GM12878 (cell line): ENCODE data around the gene ANKMY1. TPM values are rescaled to one million over a fixed set of nuclear protein-coding genes. Genes with fewer than 3 reads are reported as not detected.
A peak's percentile ranks its signal among the peaks of the same experiment; 100 is the strongest.

Experiments
- ATAC-seq: fragments of 200-7000 bp; cut with Tn5 transposase; 3 replicates; pipeline ENCODE4 v1.9.1; 2020; ENCODE audit warnings: mild to moderate bottlenecking, moderate library complexity
- BruUV-seq: library from RNA; stranded (reverse); fragments of 400-500 nt; replicated peaks from 2 replicates; lab custom pipeline; 2021; lab: Mats Ljungman, UMichigan
- CTCF ChIA-PET: fragments of 300-600 bp; sonication (Branson Sonifier 250); formaldehyde crosslinking; extraction: SDS; loops from one replicate; lab custom pipeline; 2021; ENCODE audit warnings: inconsistent platforms; lab: Yijun Ruan, JAX
- POLR2A ChIA-PET: fragments of 350-600 bp; formaldehyde crosslinking; extraction: SDS; loops from one replicate; lab custom pipeline; 2021; ENCODE audit warnings: inconsistent platforms; lab: Charles Lee
- RAD21 ChIA-PET: fragments of 300-600 bp; sonication (Branson Sonifier 250); formaldehyde crosslinking; loops from one replicate; lab custom pipeline; 2023; ENCODE audit warnings: antibody characterized with exemption; ENCODE audit not compliant: unreplicated experiment; lab: Charles Lee
- SMC1A ChIA-PET: fragments of 300-600 bp; sonication (Branson Sonifier 250); formaldehyde crosslinking; loops from one replicate; lab custom pipeline; 2023; ENCODE audit not compliant: unreplicated experiment, uncharacterized antibody; lab: Charles Lee
- DNase-seq: peaks from one replicate; pipeline ENCODE4 v3.0.0-alpha.2; 2011; ENCODE audit warnings: low read depth, low spot score
- FAIRE-seq: peaks from 3 replicates; lab custom pipeline; 2011; peaks lifted over from hg19 to GRCh38; lab: Jason Lieb, UNC
- H2AFZ ChIP-seq: 2 replicates; pipeline ENCODE4 v1.6.0; 2011; ENCODE audit warnings: low read depth, low read length, control low read depth; ENCODE audit not compliant: control insufficient read depth
- H3K27ac ChIP-seq: 2 replicates; pipeline ENCODE4 v1.5.1; 2011; ENCODE audit warnings: control low read depth; ENCODE audit not compliant: control insufficient read depth, insufficient read depth
- H3K27me3 ChIP-seq, 2 experiments: replicated peaks in 1 of 2; 2 replicates each; pipeline versions ENCODE4 v1.6.0 to v1.6.1; 2011; ENCODE audit warnings: low read length in 1 of 2; ENCODE audit not compliant: control insufficient read depth in 2 of 2, insufficient read depth in 2 of 2
- H3K36me3 ChIP-seq, 2 experiments: 2 replicates each; pipeline ENCODE4 v1.5.1; 2011; ENCODE audit warnings: low read length in 1 of 2; ENCODE audit not compliant: control insufficient read depth in 2 of 2, insufficient read depth in 2 of 2
- H3K4me1 ChIP-seq: 2 replicates; pipeline ENCODE4 v1.6.1; 2011; ENCODE audit warnings: mild to moderate bottlenecking, low read length, moderate library complexity, mixed read lengths; ENCODE audit not compliant: control insufficient read depth, insufficient read depth
- H3K4me2 ChIP-seq: 2 replicates; pipeline ENCODE4 v1.6.0; 2011; ENCODE audit warnings: control low read depth; ENCODE audit not compliant: control insufficient read depth, insufficient read depth
- H3K4me3 ChIP-seq: fragments of 200-600 bp; sonication (generic); 2 replicates; pipeline ENCODE4 v1.5.1; 2016
- H3K79me2 ChIP-seq: 2 replicates; pipeline ENCODE4 v1.6.0; 2011; ENCODE audit warnings: low read length; ENCODE audit not compliant: control insufficient read depth, insufficient read depth
- H3K9ac ChIP-seq: 2 replicates; pipeline ENCODE4 v1.8.0; 2011; ENCODE audit warnings: low read length, control low read depth, mixed read lengths; ENCODE audit not compliant: control insufficient read depth, insufficient read depth
- H3K9me3 ChIP-seq: replicated peaks from 3 replicates; pipeline ENCODE4 v1.5.1; 2011; ENCODE audit warnings: mild to moderate bottlenecking, low read length; ENCODE audit not compliant: control insufficient read depth, insufficient read depth
- H4K20me1 ChIP-seq: 2 replicates; pipeline ENCODE4 v1.6.0; 2011; ENCODE audit not compliant: control insufficient read depth, insufficient read depth
- BMI1 ChIP-seq: fragments of 450-650 bp; IDR thresholded peaks from 2 replicates; pipeline ENCODE4 v1.6.1; 2016; ENCODE audit warnings: mild to moderate bottlenecking, moderate library complexity, borderline replicate concordance
- CBX5 ChIP-seq: sonication (generic); IDR thresholded peaks from 2 replicates; pipeline ENCODE4 v1.6.1; 2016; ENCODE audit warnings: low read depth, moderate library complexity, mild to moderate bottlenecking, inconsistent platforms
- CHD2 ChIP-seq: IDR thresholded peaks from 2 replicates; pipeline ENCODE4 v1.6.1; 2011; ENCODE audit warnings: low read depth, low read length, improper control_type of control experiment, borderline replicate concordance
- EGR1 ChIP-seq, 2 experiments: IDR thresholded peaks; 1 replicate in 1 of 2; 2 replicates in 1 of 2; pipeline ENCODE4 v1.6.1; 2011 to 2012; ENCODE audit warnings: low read depth in 2 of 2, low read length in 2 of 2, borderline replicate concordance in 1 of 2, mild to moderate bottlenecking in 1 of 2, moderate library complexity in 1 of 2
- ETV6 ChIP-seq, 2 experiments: fragments of 450-650 bp in 1 of 2; IDR thresholded peaks in 1 of 2; conservative IDR thresholded peaks in 1 of 2; 2 replicates each; pipeline ENCODE4 v1.6.1; 2014; ENCODE audit warnings: antibody characterized with exemption in 1 of 2, borderline replicate concordance in 1 of 2, low read depth in 1 of 2, mild to moderate bottlenecking in 1 of 2, moderate library complexity in 1 of 2
- HDAC2 ChIP-seq: fragments of 200-600 bp; sonication (generic); IDR thresholded peaks from 2 replicates; pipeline ENCODE4 v1.6.1; 2017
- HDAC6 ChIP-seq: fragments of 200-600 bp; sonication (generic); IDR thresholded peaks from one replicate; pipeline ENCODE4 v1.8.0; 2017; ENCODE audit warnings: antibody characterized with exemption; ENCODE audit not compliant: unreplicated experiment
- IKZF1 ChIP-seq: fragments of 450-650 bp; conservative IDR thresholded peaks from 2 replicates; pipeline ENCODE4 v1.6.1; 2017; ENCODE audit warnings: antibody characterized with exemption, mild to moderate bottlenecking
- PAX5 ChIP-seq: IDR thresholded peaks from 2 replicates; pipeline ENCODE4 v1.6.1; 2011; ENCODE audit warnings: low read depth, low read length, borderline replicate concordance
- PML ChIP-seq: IDR thresholded peaks from 2 replicates; pipeline ENCODE4 v1.6.1; 2012; ENCODE audit warnings: low read length, inconsistent platforms
- POLR2AphosphoS5 ChIP-seq: IDR thresholded peaks from 2 replicates; pipeline ENCODE4 v1.6.1; 2011; ENCODE audit warnings: mild to moderate bottlenecking, low read length, inconsistent platforms
- STAT1 ChIP-seq: fragments of 450-650 bp; conservative IDR thresholded peaks from 2 replicates; pipeline ENCODE4 v1.6.1; 2014; ENCODE audit warnings: antibody characterized with exemption, mild to moderate bottlenecking
- SUPT20H ChIP-seq: IDR thresholded peaks from 2 replicates; pipeline ENCODE4 v1.6.1; 2011; ENCODE audit warnings: low read depth, mild to moderate bottlenecking, low read length, moderate library complexity, borderline replicate concordance; ENCODE audit not compliant: control insufficient read depth
- SUZ12 ChIP-seq: fragments of 200-600 bp; sonication (generic); IDR thresholded peaks from one replicate; pipeline ENCODE4 v1.6.1; 2018; ENCODE audit warnings: antibody characterized with exemption, mild to moderate bottlenecking; ENCODE audit not compliant: unreplicated experiment
- TCF3 ChIP-seq: IDR thresholded peaks from 2 replicates; pipeline ENCODE4 v1.6.1; 2012; ENCODE audit warnings: low read depth, mild to moderate bottlenecking, low read length, borderline replicate concordance; ENCODE audit not compliant: insufficient read depth
- YY1 ChIP-seq: IDR thresholded peaks from 2 replicates; pipeline ENCODE4 v1.6.1; 2011; ENCODE audit warnings: low read depth, mild to moderate bottlenecking, low read length
- ZNF622 ChIP-seq: fragments of 450-650 bp; IDR thresholded peaks from 2 replicates; pipeline ENCODE4 v1.6.1; 2017; ENCODE audit warnings: mild to moderate bottlenecking, inconsistent platforms
- ZZZ3 ChIP-seq: IDR thresholded peaks from 2 replicates; pipeline ENCODE4 v1.6.1; 2011; ENCODE audit warnings: low read depth; ENCODE audit not compliant: control insufficient read depth, insufficient read length
- WGBS: methylation state at CpG from one replicate; pipeline ENCODE4 v1.1.6; 2016; ENCODE audit warnings: low lambda C conversion rate; ENCODE audit not compliant: insufficient replicate concordance, insufficient coverage; ENCODE audit errors: missing lambda C conversion rate; 5-methylcytosine and 5-hydroxymethylcytosine counted together
- in situ Hi-C: fragments of 300-500 bp; cut with MboI; formaldehyde crosslinking; loops from 9 replicates; pipeline ENCODE4 v1.14.3; 2018; ENCODE audit warnings: mixed read lengths
- intact Hi-C: fragments of 100-400 bp; cut with micrococcal nuclease; formaldehyde crosslinking; loops from one replicate; pipeline ENCODE4 v1.14.2; 2022; ENCODE audit not compliant: unreplicated experiment
- polyA plus RNA-seq, 11 experiments: library from polyadenylated mRNA; depleted of rRNA in 4 of 11; unstranded in 6 of 11; stranded (reverse) in 5 of 11; fragments of >200 nt; fragmentation: Nextera tagmentation in 4 of 11; fragmentation: Illumina TruSeq in 1 of 11; extraction: Ambion mirVana in 4 of 11; extraction: Trizol in 1 of 11; gene quantifications; 1 replicate in 1 of 11; 2 replicates in 10 of 11; pipeline versions ENCODE4 v1.2.1 to v1.2.3, GENCODE V29; 2011 to 2016; ENCODE audit warnings: inconsistent platforms in 2 of 11, missing spikeins in 2 of 11, low read depth in 1 of 11
- total RNA-seq, 4 experiments: library from RNA; depleted of rRNA in 3 of 4; stranded (reverse); fragments of >200 nt in 3 of 4; fragmentation: Illumina TruSeq in 1 of 4; extraction: Trizol in 1 of 4; gene quantifications; 2 replicates each; pipeline versions ENCODE4 v1.2.1 to v1.2.3, GENCODE V29; 2013 to 2021
- TF ChIP-seq, protein P1 (sequence below): IDR thresholded peaks from 2 replicates; pipeline ENCODE4 v1.6.1; 2012; ENCODE audit warnings: mild to moderate bottlenecking, low read depth, low read length
- TF ChIP-seq, protein P2 (sequence below): fragments of 450-650 bp; IDR thresholded peaks from 2 replicates; pipeline ENCODE4 v1.6.1; 2014; ENCODE audit warnings: mild to moderate bottlenecking

Gene ANKMY1
- total and polyA plus RNA-seq, 10 of the 15 experiments (the other 5 are each of a cell fraction or from before 2014, with no cell fraction given): 1.1 to 15.3 (median 11.1) TPM

DNA sequence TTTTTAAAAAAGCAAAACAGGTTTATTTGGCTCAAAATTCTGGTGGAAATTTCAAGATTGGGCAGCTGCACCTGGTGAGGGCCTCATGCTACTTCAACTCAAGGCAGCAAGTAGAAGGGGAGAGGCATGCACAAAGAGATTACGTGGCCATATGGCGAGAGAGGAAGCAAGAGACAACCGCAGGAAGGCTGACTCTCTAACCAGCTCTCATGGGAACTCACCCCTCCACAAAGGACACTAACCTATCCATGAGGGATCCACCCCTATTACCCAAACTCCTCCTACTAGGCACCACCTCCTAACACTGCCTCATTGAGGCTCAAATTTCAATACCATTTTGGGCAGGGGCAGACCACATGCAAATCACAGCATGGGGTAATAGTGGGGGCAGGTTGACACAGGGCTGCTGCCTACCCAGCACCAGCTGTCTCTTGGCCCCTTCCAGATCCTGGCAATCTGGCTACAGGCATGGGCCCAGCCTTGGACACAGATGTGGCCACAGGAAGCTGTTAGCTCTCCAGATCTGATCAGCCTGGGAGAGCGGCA is 26.8 kb upstream of the ANKMY1 start:
- CTCF ChIA-PET: interaction anchor here (0.7 to 11.9 kb wide), 9 partner anchors 12 to 746 kb away, joined by 3 to 196 read pairs (median 5); partner anchors contain the start of genes ANKMY1, DUSP28 and RNPEPL1
- peak overlapping the region; percentile 92 for H3K27ac ChIP-seq
- no peaks in the 10 kb centered on the region for H3K36me3 ChIP-seq
- peaks cover 52% of the 10 kb centered on the region for H3K79me2 ChIP-seq
- peak overlapping the region; percentile 84 for H3K9ac ChIP-seq
- intact Hi-C loops: loop anchor here (1.0 kb wide), 2 partner anchors 18 to 23 kb away; no protein-coding TSS in a partner anchor
- H2AFZ ChIP-seq: no peak overlapping the region
- SMC1A ChIA-PET: interaction anchor here (0.6 to 6.4 kb wide), 5 partner anchors 23 to 70 kb away, joined by 3 to 124 read pairs (median 13); partner anchors contain the start of genes ANKMY1 and DUSP28
- peak; percentile 77 for ATAC-seq
- DNase-seq: peak; percentile 100
- H4K20me1 ChIP-seq: no peaks in the 10 kb centered on the region; the same call in 1 of the 2 replicates
- H3K27me3 ChIP-seq: no peaks in the 10 kb centered on the region
- 1% methylated on average over 4 of the region's 4 CpGs for WGBS
- no peaks in the 10 kb centered on the region; the same call in 1 of the 3 replicates for H3K9me3 ChIP-seq
- in situ Hi-C loops: no loop called here
- BruUV-seq: no TSS peak
- RAD21 ChIA-PET: interaction anchor here (1.0 to 10.9 kb wide), 3 partner anchors 23 to 70 kb away, joined by 3 to 206 read pairs (median 49); partner anchors contain the start of genes ANKMY1 and DUSP28
- FAIRE-seq: peak; percentile 86
- H3K4me2 ChIP-seq: peak overlapping the region; percentile 73
- peak overlapping the region; percentile 95 for H3K4me3 ChIP-seq
- peaks cover 48% of the 10 kb centered on the region for H3K4me1 ChIP-seq
- POLR2A ChIA-PET: interaction anchor here (1.1 to 6.7 kb wide), 8 partner anchors 16 to 517 kb away, joined by 3 to 233 read pairs (median 4); partner anchors contain the start of genes DUSP28, GPR35, MTERF4 and RNPEPL1
- TF ChIP-seq POLR2AphosphoS5 (peak; percentile 86), CBX5 (peak; percentile 93), HDAC6 (no peak), STAT1 (0 out of 2 replicates have a peak, but pooled peaks have one; percentile 16), HDAC2 (no peak), YY1 (peak; percentile 17; the same call in 1 of the 2 replicates), PAX5 (peak; percentile 59; the same call in 1 of the 2 replicates), TCF3 (0 out of 2 replicates have a peak, but pooled peaks have one; percentile 16), BMI1 (no peak), SUPT20H (no peak), CHD2 (no peak), ETV6 (conservative IDR thresholded peaks at IDR 0.05 in 1 of 2, IDR thresholded peaks at IDR 0.05 in 1 of 2; ENCODE audit: borderline replicate concordance in 1 of 2, low read depth in 1 of 2) (no peak), ZZZ3 (no peak), EGR1 (IDR thresholded peaks at IDR 0.05; ENCODE audit: borderline replicate concordance in 1 of 2, low read depth in 2 of 2, low read length in 2 of 2) (no peak), PML (peak; percentile 70; the same call in 1 of the 2 replicates), ZNF622 (no peak), IKZF1 (peak; percentile 14; the same call in 1 of the 2 replicates), SUZ12 (no peak)
- TF ChIP-seq, protein P1, sequence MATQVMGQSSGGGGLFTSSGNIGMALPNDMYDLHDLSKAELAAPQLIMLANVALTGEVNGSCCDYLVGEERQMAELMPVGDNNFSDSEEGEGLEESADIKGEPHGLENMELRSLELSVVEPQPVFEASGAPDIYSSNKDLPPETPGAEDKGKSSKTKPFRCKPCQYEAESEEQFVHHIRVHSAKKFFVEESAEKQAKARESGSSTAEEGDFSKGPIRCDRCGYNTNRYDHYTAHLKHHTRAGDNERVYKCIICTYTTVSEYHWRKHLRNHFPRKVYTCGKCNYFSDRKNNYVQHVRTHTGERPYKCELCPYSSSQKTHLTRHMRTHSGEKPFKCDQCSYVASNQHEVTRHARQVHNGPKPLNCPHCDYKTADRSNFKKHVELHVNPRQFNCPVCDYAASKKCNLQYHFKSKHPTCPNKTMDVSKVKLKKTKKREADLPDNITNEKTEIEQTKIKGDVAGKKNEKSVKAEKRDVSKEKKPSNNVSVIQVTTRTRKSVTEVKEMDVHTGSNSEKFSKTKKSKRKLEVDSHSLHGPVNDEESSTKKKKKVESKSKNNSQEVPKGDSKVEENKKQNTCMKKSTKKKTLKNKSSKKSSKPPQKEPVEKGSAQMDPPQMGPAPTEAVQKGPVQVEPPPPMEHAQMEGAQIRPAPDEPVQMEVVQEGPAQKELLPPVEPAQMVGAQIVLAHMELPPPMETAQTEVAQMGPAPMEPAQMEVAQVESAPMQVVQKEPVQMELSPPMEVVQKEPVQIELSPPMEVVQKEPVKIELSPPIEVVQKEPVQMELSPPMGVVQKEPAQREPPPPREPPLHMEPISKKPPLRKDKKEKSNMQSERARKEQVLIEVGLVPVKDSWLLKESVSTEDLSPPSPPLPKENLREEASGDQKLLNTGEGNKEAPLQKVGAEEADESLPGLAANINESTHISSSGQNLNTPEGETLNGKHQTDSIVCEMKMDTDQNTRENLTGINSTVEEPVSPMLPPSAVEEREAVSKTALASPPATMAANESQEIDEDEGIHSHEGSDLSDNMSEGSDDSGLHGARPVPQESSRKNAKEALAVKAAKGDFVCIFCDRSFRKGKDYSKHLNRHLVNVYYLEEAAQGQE: no peak
- TF ChIP-seq, protein P2, sequence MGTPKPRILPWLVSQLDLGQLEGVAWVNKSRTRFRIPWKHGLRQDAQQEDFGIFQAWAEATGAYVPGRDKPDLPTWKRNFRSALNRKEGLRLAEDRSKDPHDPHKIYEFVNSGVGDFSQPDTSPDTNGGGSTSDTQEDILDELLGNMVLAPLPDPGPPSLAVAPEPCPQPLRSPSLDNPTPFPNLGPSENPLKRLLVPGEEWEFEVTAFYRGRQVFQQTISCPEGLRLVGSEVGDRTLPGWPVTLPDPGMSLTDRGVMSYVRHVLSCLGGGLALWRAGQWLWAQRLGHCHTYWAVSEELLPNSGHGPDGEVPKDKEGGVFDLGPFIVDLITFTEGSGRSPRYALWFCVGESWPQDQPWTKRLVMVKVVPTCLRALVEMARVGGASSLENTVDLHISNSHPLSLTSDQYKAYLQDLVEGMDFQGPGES: no peak
